Gastroesophageal sphincter (tissue), 3 donors: ENCODE data around the gene DOK6.

ENCODE experiments used
- CTCF ChIP-seq, 4 experiments: fragments of 200-600 bp in 2 of 4; fragments of 450-650 bp in 2 of 4; sonication (generic) in 1 of 4; IDR thresholded peaks; one replicate each; pipeline ENCODE4 v1.5.1; 2017 to 2019; ENCODE audit warnings: antibody characterized with exemption in 4 of 4, mild to moderate bottlenecking in 2 of 4, moderate library complexity in 2 of 4
- POLR2A ChIP-seq, 2 donors: fragments of 450-650 bp; IDR thresholded peaks; one replicate each; pipeline ENCODE4 v1.6.1; 2017; ENCODE audit warnings: antibody characterized with exemption in 2 of 2, mild to moderate bottlenecking in 2 of 2, moderate library complexity in 1 of 2

- TF ChIP-seq POLR2A (IDR thresholded peaks at IDR 0.05) (no peak), CTCF (IDR thresholded peaks at IDR 0.05) (no peak)
Measured at GRCh38 chr18:69387186-69387585, 13.5 kb upstream of the DOK6 start.
